GM18867 (cell line): ENCODE data around the gene WDR82.

ENCODE experiments used
- ATAC-seq: cut with Tn5 transposase; IDR thresholded peaks from one replicate; pipeline ENCODE4 v1.9.1; 2021; ENCODE audit warnings: mild to moderate bottlenecking, moderate library complexity; ENCODE audit not compliant: unreplicated experiment

WDR82 gene

DNA sequence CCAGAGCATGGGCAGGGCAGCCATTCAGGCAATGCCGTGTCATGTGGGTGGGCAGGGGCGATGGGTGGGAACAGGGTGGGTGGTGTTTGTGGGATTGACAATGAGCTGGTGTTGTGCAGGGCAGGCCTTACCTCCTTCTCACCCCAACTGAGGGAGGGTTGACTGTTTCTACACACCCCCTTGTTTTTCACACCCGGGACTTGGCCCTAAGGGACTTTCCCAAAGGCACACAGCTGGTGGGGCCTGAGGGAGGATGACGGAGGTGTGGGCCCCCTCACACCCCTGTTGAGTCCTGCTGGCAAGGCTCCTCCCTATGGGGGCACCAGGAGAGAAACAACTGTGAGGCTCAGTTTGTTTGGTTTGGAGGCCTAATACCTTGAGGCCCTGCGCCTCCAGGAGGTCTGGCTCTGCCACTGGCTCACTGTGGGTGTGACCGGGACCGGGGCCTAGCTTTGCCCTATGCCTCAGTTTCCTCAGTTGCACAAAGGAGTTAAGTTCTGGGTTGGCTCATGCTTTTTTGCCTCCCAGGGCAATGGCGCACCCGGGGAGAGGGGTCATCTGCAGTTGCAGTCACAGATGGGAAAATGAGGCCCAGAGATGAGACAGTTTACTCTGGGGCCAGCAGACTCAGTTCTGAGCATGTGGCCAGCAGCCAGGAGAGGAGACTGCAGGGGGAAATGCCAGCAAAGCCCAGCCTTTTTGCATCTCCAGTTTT lies 32.6 kb upstream of the WDR82 start:
- ATAC-seq: peak; percentile 59

DNA sequence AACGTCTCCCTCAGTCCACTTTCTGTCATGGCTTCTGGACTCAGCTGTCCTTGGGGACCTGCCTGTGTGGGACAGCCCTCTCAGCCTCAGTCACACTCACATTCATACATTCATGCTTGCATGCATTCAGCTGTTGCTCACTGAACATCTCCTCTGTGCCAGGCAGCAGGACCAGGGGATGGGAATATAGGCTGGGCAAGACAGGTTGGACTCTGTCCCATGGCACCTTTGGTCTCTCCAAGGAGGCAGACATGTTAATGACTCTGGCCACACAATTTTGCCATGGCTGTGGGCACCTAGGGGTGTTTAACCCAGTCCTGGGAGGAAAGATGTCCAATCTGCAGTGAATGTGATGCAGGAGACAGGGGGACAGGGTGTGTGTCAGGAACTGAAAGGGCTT lies 29.9 kb upstream of the WDR82 start:
- no peak for ATAC-seq

DNA sequence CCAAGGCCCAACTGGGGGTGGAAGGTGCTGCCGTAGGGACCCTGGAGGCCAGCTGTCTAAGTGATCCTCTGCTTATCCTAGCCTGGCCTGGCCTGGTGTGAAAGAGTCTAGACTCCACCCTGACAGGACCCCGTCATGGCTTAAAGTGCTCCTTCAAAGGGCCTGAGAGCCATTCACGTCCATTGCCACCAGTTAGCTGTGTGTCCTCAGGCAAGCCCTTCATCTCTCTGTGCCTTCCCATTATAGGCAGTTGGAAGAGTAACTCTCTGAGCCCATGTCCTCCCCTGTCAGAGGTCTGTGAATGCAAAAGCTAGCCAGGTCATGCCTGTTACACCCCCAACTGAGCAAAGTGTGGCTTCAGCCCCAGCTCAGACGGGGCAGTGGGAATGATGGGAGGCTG lies 28.5 kb upstream of the WDR82 start:
- no peak for ATAC-seq

DNA sequence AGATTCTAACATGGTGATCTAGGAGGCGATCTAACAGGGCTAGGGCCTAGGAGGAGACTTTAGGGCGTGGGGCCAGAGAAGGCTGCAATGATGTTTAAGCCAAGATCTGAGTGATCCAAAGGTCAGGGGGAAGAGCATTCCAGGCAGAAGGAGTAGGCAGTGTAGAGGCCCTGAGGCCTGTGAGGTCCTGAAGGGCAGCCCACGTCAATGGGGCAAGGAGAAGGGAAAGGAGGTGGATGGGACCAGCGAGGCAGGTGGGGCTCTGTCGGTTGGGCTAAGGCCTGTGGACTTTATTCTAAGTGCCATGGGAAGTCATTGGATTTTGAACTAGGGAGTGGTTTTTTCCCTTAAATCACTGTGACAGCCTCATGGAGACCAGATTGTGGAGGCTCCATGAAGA lies 27.5 kb upstream of the WDR82 start:
- ATAC-seq: no peak

DNA sequence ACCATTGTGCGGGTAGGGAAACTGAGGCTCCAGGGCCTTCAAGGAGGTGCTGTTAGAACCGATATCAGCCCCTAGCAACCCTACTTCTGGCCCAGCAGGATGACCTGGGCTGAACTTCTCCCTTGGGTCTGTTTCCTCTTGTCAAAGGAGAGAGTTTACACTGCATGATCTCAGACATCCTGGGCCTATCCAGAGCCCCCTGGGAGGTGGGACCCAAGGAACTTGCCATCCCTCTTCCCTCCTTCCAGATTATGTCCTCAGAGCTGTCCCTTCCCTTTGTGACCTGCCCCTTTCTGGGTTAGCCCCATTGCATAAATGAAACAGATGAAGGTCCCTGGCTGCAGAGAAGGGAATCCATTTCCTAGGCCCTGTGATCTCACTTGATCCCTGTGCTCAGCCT lies 25.4 kb upstream of the WDR82 start:
- ATAC-seq: no peak

DNA sequence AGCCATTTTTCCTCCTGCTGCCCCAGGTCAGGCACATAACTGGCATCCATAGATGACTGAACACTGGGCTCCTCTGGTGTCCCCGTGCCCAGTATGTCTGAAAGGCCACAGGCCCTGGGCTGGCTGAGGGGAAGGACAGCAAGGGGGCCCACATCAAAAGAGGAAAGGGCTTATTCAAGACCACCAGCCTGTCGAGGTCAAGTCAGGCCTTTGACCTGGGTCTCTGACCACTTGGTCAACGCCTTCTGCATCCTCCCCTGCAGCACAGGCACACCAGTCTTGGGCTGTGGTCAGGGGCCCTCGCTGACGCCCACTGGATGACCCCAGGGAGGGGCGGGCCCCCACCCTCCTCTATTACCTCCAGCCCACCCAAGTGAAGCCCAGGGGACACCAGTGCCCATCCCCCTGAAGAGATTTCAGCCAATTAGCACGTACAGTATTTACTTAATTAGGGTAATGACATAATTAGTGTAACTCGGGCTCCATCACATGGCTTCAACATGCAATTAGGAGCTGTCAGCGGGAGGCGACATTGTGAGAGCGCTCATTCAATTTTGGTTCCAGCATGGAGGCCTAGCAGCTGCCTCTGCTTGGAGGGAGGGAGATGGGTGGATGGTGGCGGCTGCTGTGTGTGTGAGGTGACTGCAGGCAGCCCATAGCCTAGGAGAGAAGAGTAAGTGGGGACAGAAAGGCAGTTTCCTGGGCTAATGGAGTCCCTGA lies 24.1 kb upstream of the WDR82 start:
- ATAC-seq: no peak

DNA sequence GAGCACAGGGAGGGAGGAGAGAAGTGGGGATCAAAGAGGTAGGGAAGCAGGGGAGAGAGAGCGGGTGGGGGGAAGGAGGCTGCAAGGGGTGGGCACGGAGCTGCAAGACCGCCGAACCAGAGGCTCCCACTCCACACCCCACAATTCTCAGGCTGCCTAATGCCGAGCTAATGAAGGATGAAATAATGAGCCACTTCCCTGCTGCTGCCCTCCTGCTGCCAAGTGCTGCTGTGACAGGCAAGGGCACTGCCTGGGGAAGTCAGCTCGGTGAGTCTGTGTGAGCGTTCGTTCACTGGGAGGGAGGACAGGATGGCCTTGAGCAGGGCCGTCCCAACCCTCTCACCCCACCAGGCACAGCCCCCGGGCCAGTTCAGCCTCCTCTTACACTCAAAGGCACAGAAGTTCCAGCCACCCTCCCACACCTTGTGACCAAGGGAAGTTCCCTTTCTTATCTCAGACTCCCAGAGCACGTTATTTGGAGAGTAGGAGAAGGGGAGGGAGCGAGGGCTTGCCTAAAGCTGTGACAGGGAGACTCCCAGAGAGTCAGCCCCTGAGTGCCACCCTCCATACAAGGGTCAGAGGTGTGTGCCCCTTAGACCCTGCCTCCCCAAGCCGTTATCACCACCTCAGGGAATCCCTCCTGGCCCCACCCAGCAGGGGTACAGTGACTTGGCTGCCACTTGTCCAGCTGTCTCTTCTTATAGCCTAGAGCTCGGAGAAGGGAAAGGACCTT lies 21.6 kb upstream of the WDR82 start:
- no peak for ATAC-seq

DNA sequence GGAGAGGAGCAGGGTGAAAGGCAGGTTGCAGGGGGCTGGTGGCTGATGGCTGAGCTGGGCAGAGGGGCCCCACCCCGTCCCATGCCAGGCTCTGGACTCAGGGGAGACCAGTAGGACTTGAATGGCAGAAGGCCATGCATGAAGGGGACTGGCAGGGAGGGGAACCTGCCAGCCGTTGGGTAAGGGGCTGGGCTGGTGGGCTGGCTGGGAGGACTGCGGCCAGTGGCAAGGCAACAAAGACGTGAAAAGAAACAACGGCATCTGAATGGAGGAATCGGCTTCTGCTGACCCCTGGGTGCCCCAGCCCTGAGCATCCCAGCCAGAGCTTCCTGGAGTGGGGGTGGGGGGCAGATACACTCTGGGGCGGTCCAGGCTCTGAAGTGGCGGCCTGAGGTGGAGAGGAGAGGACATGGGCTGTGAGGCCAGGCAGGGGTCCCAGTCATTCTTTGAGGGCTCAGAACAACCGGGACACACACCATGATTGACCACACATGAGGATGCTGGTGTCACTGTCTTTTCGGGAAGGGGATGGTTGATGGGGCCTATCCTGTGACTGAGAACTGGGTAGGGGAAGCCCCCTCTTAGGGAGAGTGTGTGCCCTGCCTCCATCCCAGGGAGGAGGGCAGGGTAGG lies 20.9 kb upstream of the WDR82 start:
- no peak for ATAC-seq

DNA sequence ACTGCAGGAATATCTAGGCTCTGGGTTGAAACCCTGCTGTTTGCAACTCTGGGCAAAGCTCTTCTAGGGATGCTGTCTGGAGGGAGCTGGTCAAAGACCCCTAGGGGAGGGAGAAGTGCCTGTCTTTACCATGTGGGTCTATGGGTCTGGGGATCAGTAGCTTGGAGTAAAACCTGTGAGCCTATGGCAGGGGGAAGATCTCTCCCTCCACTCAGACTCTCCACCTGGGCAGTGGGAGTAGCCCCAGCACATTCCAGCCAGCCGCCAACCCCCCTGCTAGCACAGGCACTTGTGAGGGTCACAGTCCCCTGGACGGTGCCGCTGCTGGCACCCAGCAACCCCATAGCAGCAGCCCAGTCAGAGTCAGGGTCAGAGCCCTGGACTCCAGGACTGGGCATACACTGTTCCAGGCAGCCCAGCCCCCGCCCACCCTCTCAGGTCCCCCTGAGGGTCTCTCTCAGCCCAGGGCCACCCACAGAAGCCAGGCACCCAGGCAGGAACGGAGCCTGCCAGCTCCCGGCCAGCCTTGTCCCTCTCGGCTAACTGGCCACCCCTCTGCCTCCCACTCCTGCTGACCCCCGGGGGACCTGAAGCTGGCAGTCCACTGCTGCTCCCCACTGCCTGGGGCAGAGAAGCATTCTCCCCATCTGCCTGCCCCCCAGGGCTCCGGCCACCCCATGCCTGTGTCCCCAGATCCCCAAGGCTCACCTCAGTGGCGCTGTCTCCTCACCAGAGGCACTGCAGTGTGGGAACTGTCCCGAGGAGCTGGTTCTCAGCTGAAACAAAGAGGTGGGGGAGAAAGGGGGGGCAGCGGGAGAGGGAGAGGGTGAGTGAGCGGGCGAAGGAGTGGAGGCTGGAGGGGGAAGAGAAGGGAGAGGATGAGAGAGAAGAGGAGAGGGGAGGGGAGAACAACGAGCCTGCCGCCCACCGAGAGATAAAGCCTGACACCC lies 20.0 kb upstream of the WDR82 start:
- ATAC-seq: no peak

DNA sequence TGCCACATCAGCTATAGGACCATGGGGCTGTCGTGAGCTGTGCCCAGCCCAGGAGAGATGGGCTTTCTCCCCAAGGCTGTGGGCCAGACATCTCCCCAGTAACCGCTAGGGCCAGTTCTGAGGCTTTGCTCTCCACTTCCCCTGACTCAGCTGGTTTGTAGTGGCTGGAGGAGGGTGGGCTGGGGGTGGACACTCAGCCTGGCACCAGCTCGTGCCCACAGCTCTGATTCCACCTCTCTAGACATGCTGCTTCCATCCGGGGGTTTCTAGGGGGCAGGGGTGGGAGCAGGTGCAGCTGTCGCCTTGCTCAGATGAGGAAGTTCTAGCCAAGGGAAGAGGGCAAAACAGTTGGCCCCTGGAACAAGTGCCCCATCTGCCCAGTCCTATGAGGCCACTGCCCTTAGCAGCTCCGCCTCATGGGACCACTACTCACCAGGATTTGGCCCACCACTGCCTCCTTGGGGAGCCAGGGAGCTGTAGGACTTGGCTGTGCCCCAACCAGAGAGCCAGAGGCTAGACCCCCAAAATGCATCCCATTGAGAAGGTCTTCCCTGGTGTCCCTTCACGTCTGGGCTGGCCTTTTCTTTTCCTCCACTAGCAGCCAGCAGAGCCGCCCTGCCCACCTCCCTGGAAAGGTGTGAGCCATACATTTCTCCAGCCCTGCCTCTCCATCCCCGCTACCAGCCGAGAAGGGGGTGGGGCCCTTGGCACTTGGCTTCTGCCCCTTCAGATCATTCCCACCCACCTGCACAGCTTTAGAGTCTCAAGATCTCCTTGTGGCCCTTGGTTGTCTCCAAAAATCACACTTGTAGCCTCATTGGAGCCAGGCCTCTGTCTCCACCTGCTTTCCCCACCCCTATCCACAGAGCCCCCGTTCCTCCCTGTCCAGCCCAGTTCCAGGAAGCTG lies 19.0 kb upstream of the WDR82 start:
- ATAC-seq: no peak

DNA sequence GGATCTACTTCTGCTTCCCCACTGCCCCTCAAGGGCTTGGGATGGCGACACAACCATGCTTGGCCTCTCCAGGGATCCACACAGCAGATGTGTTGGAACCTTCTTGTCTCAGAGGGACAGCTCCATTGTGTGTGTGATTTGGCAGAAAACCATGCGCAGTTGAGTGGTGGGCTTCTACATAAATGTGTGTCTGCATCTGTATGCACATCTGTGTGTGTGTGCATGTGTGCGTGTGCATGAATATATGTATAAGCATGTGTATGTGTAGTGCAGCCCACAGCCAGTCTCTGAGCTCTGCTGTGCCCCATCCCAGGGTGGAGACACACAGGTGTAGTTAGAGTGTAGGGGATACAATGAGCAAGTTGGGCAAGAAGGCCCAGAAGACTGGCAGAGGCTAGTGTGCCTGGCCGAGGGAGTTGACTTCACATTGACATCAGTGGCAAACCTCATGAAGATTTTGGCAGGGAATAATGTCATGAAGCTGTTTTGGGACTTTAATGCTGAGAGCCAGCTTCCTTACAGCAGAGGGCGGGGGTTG lies 17.3 kb upstream of the WDR82 start:
- ATAC-seq: no peak

DNA sequence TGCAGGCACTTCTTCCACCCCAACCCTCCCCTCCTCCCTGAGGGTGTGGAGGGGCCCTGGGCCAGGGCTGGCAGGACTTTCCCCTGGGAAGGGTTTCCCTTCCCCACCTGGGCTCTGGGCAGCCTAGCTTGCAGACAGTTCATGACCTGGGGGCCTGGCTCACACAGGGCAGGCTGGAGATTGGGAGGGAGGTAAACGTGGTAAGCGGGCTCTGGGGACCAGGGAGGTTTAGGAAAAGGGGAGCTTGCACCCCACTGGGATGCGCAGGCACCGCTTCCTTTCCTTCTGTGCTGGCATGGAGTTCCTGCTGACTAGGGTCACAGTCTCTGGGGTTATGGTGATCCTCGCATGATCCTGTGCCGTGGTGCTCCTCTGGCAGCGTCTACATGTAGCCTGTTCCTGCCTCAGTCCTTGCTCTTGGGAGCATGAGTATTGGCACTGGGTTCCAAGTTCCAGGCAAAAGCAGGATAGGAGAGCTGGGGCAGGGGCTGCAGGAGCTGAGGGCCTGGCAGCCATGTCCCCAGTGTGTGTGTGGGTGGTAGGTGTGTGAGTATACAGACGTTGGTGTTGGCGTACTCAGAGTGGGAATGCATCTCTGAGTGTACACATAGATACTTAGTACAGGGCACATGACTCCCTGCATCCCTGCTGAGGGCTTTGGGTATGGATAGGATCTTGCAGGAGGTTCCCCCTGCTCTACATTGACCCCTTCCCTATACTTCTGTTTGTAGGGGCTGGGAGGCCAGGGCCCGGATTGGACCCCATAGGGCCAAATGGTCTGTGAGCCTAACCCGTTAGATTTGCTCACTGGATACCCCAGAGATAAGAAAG lies 16.1 kb upstream of the WDR82 start:
- no peak for ATAC-seq

DNA sequence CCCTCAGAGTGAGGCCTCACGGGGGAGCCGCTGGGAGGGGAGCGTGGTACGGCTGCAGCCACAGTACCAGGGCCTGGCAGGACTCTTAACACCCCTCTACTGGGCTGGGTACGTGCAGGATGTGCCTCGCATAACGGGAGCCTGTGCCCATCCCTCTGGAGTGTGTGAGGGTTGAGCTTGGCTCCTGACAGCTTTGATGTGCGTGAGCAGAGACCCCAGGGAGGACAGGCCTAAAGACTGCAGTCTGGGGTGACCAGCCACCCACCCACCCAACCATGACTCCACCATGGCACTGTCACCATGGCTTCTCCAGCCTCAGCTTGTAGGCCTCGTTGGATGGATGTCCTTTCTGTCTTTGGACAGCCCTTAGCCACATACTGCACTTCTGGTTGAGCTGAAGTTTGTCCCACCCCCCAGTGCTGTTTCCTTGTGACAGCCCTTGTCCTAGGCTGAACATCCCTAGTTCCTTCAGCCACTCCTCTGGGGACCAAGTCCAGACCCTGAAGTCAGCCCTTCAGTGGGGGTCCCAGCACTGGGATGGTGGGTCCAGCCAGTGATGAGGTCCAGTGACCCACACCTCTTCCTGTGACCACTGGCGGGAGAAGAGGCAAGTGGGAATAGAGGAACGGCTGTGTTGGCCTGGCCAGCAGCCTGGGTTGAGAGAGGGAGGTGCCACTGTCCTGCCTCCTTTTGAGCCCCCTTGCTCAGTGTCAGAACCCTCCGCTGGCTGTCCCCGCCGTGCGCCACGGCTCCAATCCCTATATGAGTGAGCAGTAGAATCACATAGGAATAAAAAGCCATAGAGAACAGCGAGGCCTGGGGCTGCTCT lies 15.3 kb upstream of the WDR82 start:
- ATAC-seq: no peak

DNA sequence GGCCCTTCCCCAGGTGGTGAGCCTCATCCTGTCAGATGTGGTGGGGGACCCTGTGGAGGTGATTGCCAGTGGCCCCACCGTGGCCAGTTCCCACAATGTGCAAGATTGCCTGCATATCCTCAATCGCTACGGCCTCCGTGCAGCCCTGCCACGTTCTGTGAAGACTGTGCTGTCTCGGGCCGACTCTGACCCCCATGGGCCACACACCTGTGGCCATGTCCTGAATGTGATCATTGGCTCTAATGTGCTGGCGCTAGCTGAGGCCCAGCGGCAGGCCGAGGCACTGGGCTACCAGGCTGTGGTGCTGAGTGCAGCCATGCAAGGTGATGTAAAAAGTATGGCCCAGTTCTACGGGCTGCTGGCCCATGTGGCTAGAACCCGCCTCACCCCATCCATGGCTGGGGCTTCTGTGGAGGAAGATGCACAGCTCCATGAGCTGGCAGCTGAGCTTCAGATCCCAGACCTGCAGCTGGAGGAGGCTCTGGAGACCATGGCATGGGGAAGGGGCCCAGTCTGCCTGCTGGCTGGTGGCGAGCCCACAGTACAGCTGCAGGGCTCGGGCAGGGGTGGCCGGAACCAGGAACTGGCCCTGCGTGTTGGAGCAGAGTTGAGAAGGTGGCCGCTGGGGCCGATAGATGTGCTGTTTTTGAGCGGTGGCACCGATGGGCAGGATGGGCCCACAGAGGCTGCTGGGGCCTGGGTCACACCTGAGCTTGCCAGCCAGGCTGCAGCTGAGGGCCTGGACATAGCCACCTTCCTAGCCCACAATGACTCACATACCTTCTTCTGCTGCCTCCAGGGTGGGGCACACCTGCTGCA lies 14.0 kb upstream of the WDR82 start:
- ATAC-seq: no peak

DNA sequence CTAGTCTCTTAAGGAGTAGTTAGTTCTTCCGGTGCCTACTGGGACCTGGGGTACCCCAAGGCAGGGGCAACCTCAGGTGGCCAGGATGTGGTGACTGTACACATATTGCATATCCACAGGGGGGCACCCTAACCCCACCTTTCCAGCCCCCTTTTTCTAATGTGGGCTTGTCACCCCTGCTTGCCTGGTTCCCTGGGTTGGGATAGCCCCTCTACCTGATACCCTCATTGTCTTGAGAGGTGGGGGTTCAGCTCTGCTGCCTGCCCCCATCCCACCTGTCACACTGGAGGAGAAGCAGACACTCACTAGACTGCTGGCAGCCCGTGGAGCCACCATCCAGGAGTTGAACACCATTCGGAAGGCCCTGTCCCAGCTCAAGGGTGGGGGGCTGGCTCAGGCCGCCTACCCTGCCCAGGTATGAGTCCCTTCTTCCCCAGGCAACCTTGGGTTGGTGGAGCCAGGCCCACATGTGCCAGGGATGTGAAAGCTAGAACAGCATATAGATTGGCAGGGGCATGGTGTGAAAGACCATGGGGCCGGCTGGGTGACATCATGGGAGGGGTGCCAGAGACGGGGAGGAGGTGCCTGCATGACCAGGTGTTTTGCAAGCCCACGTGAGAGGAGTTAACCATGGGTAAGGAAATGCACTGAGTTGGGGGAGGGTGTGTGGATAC lies 13.2 kb upstream of the WDR82 start:
- ATAC-seq: no peak
